ENCODE results near the gene SND1.

The SND1 gene

DNA sequence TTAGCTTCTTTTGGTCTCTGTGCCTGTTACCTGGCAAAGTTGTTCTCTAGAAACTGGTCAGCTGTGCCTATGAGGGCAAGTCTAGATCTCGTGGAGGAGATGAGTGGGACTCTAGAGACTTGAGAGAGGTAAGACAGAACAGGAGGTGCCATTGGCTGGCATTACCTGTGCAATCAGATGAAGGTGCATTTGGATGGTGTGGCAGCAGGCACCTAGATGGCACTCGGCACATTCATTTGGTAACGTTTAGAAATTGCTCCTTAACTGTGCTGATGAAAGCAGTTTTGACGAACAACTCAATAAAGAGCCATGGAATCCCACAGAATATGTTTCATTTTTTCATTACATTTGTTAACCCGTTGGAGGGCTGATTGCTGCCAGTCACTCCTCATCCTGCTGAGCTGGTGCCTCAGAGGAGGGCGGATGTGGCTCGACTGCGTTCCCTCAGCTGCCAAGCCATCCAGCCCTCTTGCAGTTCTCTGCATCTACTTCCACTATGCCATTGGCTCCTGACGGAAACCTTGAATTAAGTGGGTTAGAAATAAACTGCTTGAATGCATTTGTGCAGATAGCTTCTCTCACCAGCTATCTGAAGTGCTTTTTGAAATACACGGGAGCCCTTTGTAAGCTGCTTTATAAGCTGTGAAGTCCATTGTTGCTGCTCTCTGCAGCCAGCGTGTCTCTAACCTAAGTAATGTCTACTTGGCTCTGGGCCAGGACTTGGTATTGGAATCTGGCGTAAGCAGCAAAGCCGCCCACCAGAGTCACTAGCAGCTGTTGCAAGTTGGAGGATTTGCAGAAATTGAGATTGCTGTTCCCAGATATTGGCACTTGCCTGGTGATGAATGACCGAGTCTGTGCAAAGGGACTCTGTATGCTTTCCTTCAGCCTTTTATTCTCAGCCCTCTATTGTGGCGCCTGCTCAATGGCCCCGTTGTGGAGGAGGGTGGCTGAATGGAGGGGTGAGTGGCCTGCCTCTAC, 291.8 kb downstream of the SND1 start:
- over 99% methylated on average over 12 of the region's 16 CpGs for WGBS (ENCODE audit: insufficient coverage)
- peaks cover 0 to 2% (median 1%) of the 10 kb centered on the region in 4 experiments for H3K4me1 ChIP-seq (ENCODE audit: control extremely low read depth in 1 of 4, control insufficient read depth in 4 of 4, insufficient read depth in 4 of 4, low read length in 3 of 4)
- no peak for DNase-seq
- ChIA-PET POLR2A (no interaction called here), CTCF (interaction anchor here (1.8 kb wide), 1 partner anchor 10 kb away, joined by 6 read pairs; no protein-coding TSS in a partner anchor)
- no peak overlapping the region for H3K4me3 ChIP-seq (ENCODE audit: control insufficient read depth in 1 of 7, extremely low read depth in 1 of 7, insufficient read depth in 4 of 7, low read depth in 2 of 7, low read length in 6 of 7)
- H3K27ac ChIP-seq (ENCODE audit: insufficient read depth in 1 of 2, low read depth in 1 of 2, low read length in 2 of 2, poor library complexity in 1 of 2, severe bottlenecking in 2 of 2) = no peak overlapping the region
- no peaks in the 10 kb centered on the region for H3K9me3 ChIP-seq (ENCODE audit: control extremely low read depth in 1 of 5, control insufficient read depth in 4 of 5, insufficient read depth in 2 of 5, low read depth in 1 of 5, low read length in 4 of 5)
- H3K36me3 ChIP-seq (ENCODE audit: control insufficient read depth in 4 of 4, insufficient read depth in 4 of 4, low read length in 3 of 4) = peaks cover 9 to 17% (median 11%) of the 10 kb centered on the region in 4 experiments
- H3K27me3 ChIP-seq (replicated peaks in 2 of 5; ENCODE audit: control insufficient read depth in 4 of 5, insufficient read depth in 5 of 5, low read length in 4 of 5) = no peaks in the 10 kb centered on the region

DNA sequence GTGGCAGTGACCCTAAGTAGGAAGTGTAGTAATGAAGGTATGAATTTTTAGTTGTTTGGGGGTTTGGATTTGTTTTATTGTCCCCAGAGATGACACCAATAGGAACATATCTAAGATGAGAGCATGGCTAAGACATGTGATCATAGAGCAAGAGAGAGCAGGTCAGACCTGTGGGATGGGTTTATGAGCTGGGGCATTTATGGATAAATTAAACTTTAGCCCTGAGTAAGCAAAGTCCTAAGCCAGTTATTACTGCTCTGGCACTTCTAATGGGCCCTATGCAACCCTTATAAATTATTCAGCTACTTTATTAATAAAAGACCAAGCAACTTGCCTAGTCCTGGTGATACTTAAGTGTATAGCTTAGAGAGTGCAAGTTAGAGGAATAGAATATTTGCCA, 294.1 kb downstream of the SND1 start:
- CTCF ChIA-PET = no interaction called here
- Histone ChIP-seq H3K4me1 (ENCODE audit: control extremely low read depth in 1 of 4, control insufficient read depth in 4 of 4, insufficient read depth in 4 of 4, low read length in 3 of 4) (peaks cover 0 to 2% (median 1%) of the 10 kb centered on the region in 4 experiments), H3K27me3 (replicated peaks in 2 of 5; ENCODE audit: control insufficient read depth in 4 of 5, insufficient read depth in 5 of 5, low read length in 4 of 5) (no peaks in the 10 kb centered on the region), H3K9me3 (ENCODE audit: control extremely low read depth in 1 of 5, control insufficient read depth in 4 of 5, insufficient read depth in 2 of 5, low read depth in 1 of 5, low read length in 4 of 5) (no peaks in the 10 kb centered on the region), H3K27ac (ENCODE audit: insufficient read depth in 1 of 2, low read depth in 1 of 2, low read length in 2 of 2, poor library complexity in 1 of 2, severe bottlenecking in 2 of 2) (no peak overlapping the region), H3K36me3 (ENCODE audit: control insufficient read depth in 4 of 4, insufficient read depth in 4 of 4, low read length in 3 of 4) (peaks cover 9 to 23% (median 11%) of the 10 kb centered on the region in 4 experiments), H3K4me3 (ENCODE audit: control insufficient read depth in 1 of 7, extremely low read depth in 1 of 7, insufficient read depth in 4 of 7, low read depth in 2 of 7, low read length in 6 of 7) (no peak overlapping the region)
- no peak for DNase-seq
- POLR2A ChIA-PET = no interaction called here

DNA sequence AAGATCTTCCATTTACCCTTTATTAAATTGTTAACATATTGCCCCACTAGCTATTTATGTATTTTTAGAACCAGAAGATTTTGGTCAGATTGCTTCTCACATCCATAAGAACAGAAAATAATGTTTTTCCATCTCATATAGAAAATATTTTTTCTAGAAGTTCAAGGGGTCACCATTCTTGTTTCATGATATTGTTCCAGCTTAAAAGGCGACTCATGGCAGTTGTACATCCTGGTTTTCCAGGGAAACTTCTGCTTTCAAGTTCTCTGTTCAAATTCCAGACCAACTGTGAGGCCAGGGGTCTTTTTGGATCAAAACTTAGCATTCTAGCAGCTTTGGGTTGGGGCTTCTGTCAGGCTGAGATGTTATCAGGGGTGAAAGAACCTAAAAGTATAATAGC, 294.9 kb downstream of the SND1 start:
- WGBS (ENCODE audit: insufficient coverage) = 100% methylated on average over 1 of the region's 1 CpG
- Histone ChIP-seq H3K27me3 (replicated peaks in 2 of 5; ENCODE audit: control insufficient read depth in 4 of 5, insufficient read depth in 5 of 5, low read length in 4 of 5) (no peaks in the 10 kb centered on the region), H3K4me1 (ENCODE audit: control extremely low read depth in 1 of 4, control insufficient read depth in 4 of 4, insufficient read depth in 4 of 4, low read length in 3 of 4) (peaks cover 0 to 2% (median 1%) of the 10 kb centered on the region in 4 experiments), H3K4me3 (ENCODE audit: control insufficient read depth in 1 of 7, extremely low read depth in 1 of 7, insufficient read depth in 4 of 7, low read depth in 2 of 7, low read length in 6 of 7) (no peak overlapping the region), H3K36me3 (ENCODE audit: control insufficient read depth in 4 of 4, insufficient read depth in 4 of 4, low read length in 3 of 4) (peaks cover 9 to 23% (median 11%) of the 10 kb centered on the region in 4 experiments), H3K27ac (ENCODE audit: insufficient read depth in 1 of 2, low read depth in 1 of 2, low read length in 2 of 2, poor library complexity in 1 of 2, severe bottlenecking in 2 of 2) (no peak overlapping the region), H3K9me3 (ENCODE audit: control extremely low read depth in 1 of 5, control insufficient read depth in 4 of 5, insufficient read depth in 2 of 5, low read depth in 1 of 5, low read length in 4 of 5) (no peaks in the 10 kb centered on the region)
- no peak for DNase-seq
- ChIA-PET CTCF (no interaction called here), POLR2A (no interaction called here)

GRCh38 chr7:127948312-127948711, 296.3 kb downstream of the SND1 start:
- ChIA-PET CTCF (no interaction called here), POLR2A (no interaction called here)
- Histone ChIP-seq H3K36me3 (ENCODE audit: control insufficient read depth in 4 of 4, insufficient read depth in 4 of 4, low read length in 3 of 4) (peaks cover 2 to 21% (median 10%) of the 10 kb centered on the region in 4 experiments), H3K4me3 (ENCODE audit: control insufficient read depth in 1 of 7, extremely low read depth in 1 of 7, insufficient read depth in 4 of 7, low read depth in 2 of 7, low read length in 6 of 7) (no peak overlapping the region), H3K27me3 (replicated peaks in 2 of 5; ENCODE audit: control insufficient read depth in 4 of 5, insufficient read depth in 5 of 5, low read length in 4 of 5) (no peaks in the 10 kb centered on the region), H3K27ac (ENCODE audit: insufficient read depth in 1 of 2, low read depth in 1 of 2, low read length in 2 of 2, poor library complexity in 1 of 2, severe bottlenecking in 2 of 2) (no peak overlapping the region), H3K9me3 (ENCODE audit: control extremely low read depth in 1 of 5, control insufficient read depth in 4 of 5, insufficient read depth in 2 of 5, low read depth in 1 of 5, low read length in 4 of 5) (no peaks in the 10 kb centered on the region), H3K4me1 (ENCODE audit: control extremely low read depth in 1 of 4, control insufficient read depth in 4 of 4, insufficient read depth in 4 of 4, low read length in 3 of 4) (peaks cover 0 to 2% (median 1%) of the 10 kb centered on the region in 4 experiments)
- no peak for DNase-seq
- 100% methylated on average over 2 of the region's 2 CpGs for WGBS (ENCODE audit: insufficient coverage)

GRCh38 chr7:127948930-127949329, 296.9 kb downstream of the SND1 start:
- DNase-seq = no peak
- no CpG with 5 or more reads among the region's 2 CpGs for WGBS (ENCODE audit: insufficient coverage)
- Histone ChIP-seq H3K9me3 (ENCODE audit: control extremely low read depth in 1 of 5, control insufficient read depth in 4 of 5, insufficient read depth in 2 of 5, low read depth in 1 of 5, low read length in 4 of 5) (no peaks in the 10 kb centered on the region), H3K27ac (ENCODE audit: insufficient read depth in 1 of 2, low read depth in 1 of 2, low read length in 2 of 2, poor library complexity in 1 of 2, severe bottlenecking in 2 of 2) (no peak overlapping the region), H3K36me3 (ENCODE audit: control insufficient read depth in 4 of 4, insufficient read depth in 4 of 4, low read length in 3 of 4) (peaks cover 0 to 15% (median 4%) of the 10 kb centered on the region in 4 experiments), H3K4me1 (ENCODE audit: control extremely low read depth in 1 of 4, control insufficient read depth in 4 of 4, insufficient read depth in 4 of 4, low read length in 3 of 4) (peaks cover 0 to 2% (median 1%) of the 10 kb centered on the region in 4 experiments), H3K27me3 (replicated peaks in 2 of 5; ENCODE audit: control insufficient read depth in 4 of 5, insufficient read depth in 5 of 5, low read length in 4 of 5) (no peaks in the 10 kb centered on the region), H3K4me3 (ENCODE audit: control insufficient read depth in 1 of 7, extremely low read depth in 1 of 7, insufficient read depth in 4 of 7, low read depth in 2 of 7, low read length in 6 of 7) (no peak overlapping the region)
- CTCF ChIA-PET = interaction anchor here (0.9 kb wide), 1 partner anchor 260 kb away, joined by 3 read pairs; no protein-coding TSS in a partner anchor
- POLR2A ChIA-PET = no interaction called here

GRCh38 chr7:127949769-127950222, 297.8 kb downstream of the SND1 start:
- POLR2A ChIA-PET = interaction anchor here (0.7 kb wide), 1 partner anchor 13 kb away, joined by 3 read pairs; no protein-coding TSS in a partner anchor
- Histone ChIP-seq H3K4me3 (ENCODE audit: control insufficient read depth in 1 of 7, extremely low read depth in 1 of 7, insufficient read depth in 4 of 7, low read depth in 2 of 7, low read length in 6 of 7) (no peak overlapping the region), H3K36me3 (ENCODE audit: control insufficient read depth in 4 of 4, insufficient read depth in 4 of 4, low read length in 3 of 4) (peaks cover 0 to 11% (median 2%) of the 10 kb centered on the region in 4 experiments), H3K27ac (ENCODE audit: insufficient read depth in 1 of 2, low read depth in 1 of 2, low read length in 2 of 2, poor library complexity in 1 of 2, severe bottlenecking in 2 of 2) (no peak overlapping the region), H3K27me3 (replicated peaks in 2 of 5; ENCODE audit: control insufficient read depth in 4 of 5, insufficient read depth in 5 of 5, low read length in 4 of 5) (no peaks in the 10 kb centered on the region), H3K4me1 (ENCODE audit: control extremely low read depth in 1 of 4, control insufficient read depth in 4 of 4, insufficient read depth in 4 of 4, low read length in 3 of 4) (peaks cover 0 to 2% (median 1%) of the 10 kb centered on the region in 4 experiments), H3K9me3 (ENCODE audit: control extremely low read depth in 1 of 5, control insufficient read depth in 4 of 5, insufficient read depth in 2 of 5, low read depth in 1 of 5, low read length in 4 of 5) (no peaks in the 10 kb centered on the region)
- DNase-seq = no peak
- CTCF ChIA-PET = interaction anchor here (0.9 kb wide), 1 partner anchor 259 kb away, joined by 3 read pairs; no protein-coding TSS in a partner anchor
- WGBS (ENCODE audit: insufficient coverage) = 100% methylated on average over 1 of the region's 1 CpG

Measured in common myeloid progenitor, CD34-positive (primary cell).